Mammary epithelial cell (primary cell): Measurements from ENCODE around the gene GPC6.

Source experiments
- CTCF ChIP-seq, 2 donors: IDR thresholded peaks in 1 of 2; conservative IDR thresholded peaks in 1 of 2; 2 replicates each; pipeline ENCODE4 v1.5.1; 2011 to 2012; ENCODE audit warnings: inconsistent platforms in 2 of 2, low read length in 2 of 2, mild to moderate bottlenecking in 2 of 2, control low read depth in 1 of 2, low read depth in 1 of 2; ENCODE audit not compliant: insufficient read depth in 1 of 2; ENCODE audit errors: extremely low read depth in 1 of 2
- EZH2 ChIP-seq: IDR thresholded peaks from 2 replicates; pipeline ENCODE4 v1.6.1; 2012; ENCODE audit warnings: low read length, inconsistent platforms, borderline replicate concordance

GRCh38 chr13:94313926-94314325, 1087.3 kb downstream of the GPC6 start:
- TF ChIP-seq CTCF (conservative IDR thresholded peaks at IDR 0.05 in 1 of 2, IDR thresholded peaks at IDR 0.05 in 1 of 2; ENCODE audit: extremely low read depth in 1 of 2, insufficient read depth in 1 of 2, low read depth in 1 of 2, low read length in 2 of 2) (no peak), EZH2 (no peak)
